OCI-LY1 (cell line): ENCODE data around the gene MYH7B.

Experiments used
- H2AFZ ChIP-seq: fragments of 200-600 bp; sonication (generic), shearing (Covaris generic); 2 replicates; pipeline ENCODE4 v1.6.0; 2014; ENCODE audit warnings: antibody characterized with exemption, mild to moderate bottlenecking, low read length
- H3F3A ChIP-seq: fragments of 200-600 bp; sonication (generic), shearing (Covaris generic); 2 replicates; pipeline ENCODE4 v1.6.0; 2014; ENCODE audit warnings: mild to moderate bottlenecking, antibody characterized with exemption, low read length, moderate library complexity; ENCODE audit not compliant: insufficient read depth
- H3K27ac ChIP-seq: fragments of 200-600 bp; sonication (generic); 2 replicates; pipeline ENCODE4 v1.5.1; 2014; ENCODE audit warnings: low read length, mixed run types, mild to moderate bottlenecking, low read depth; ENCODE audit not compliant: poor library complexity, severe bottlenecking
- H3K27me3 ChIP-seq: fragments of 200-600 bp; sonication (generic); 2 replicates; pipeline ENCODE4 v1.6.0; 2014; ENCODE audit warnings: antibody characterized with exemption, mild to moderate bottlenecking, low read length, moderate library complexity; ENCODE audit not compliant: insufficient read depth
- H3K36me3 ChIP-seq: fragments of 200-600 bp; sonication (generic); 2 replicates; pipeline ENCODE4 v1.6.1; 2014; ENCODE audit warnings: mild to moderate bottlenecking, antibody characterized with exemption, low read length, moderate library complexity, mixed read lengths; ENCODE audit not compliant: insufficient read depth
- H3K4me1 ChIP-seq: fragments of 200-600 bp; sonication (generic); 2 replicates; pipeline ENCODE4 v1.5.1; 2014; ENCODE audit warnings: mild to moderate bottlenecking, low read length, moderate library complexity; ENCODE audit not compliant: insufficient read depth, severe bottlenecking
- H3K4me2 ChIP-seq: fragments of 200-600 bp; sonication (generic), shearing (Covaris generic); 2 replicates; pipeline ENCODE4 v1.6.1; 2014; ENCODE audit warnings: low read length
- H3K4me3 ChIP-seq: fragments of 200-600 bp; sonication (generic); 2 replicates; pipeline ENCODE4 v1.5.1; 2014; ENCODE audit warnings: low read length, low read depth, mild to moderate bottlenecking, mixed read lengths; ENCODE audit not compliant: poor library complexity, severe bottlenecking
- H3K79me2 ChIP-seq: fragments of 200-600 bp; shearing (Covaris generic); 2 replicates; pipeline ENCODE4 v1.6.1; 2016; ENCODE audit warnings: mixed run types, low read length, mixed read lengths; ENCODE audit not compliant: insufficient read depth
- H3K9ac ChIP-seq: fragments of 200-600 bp; sonication (generic), shearing (Covaris generic); 2 replicates; pipeline ENCODE4 v1.6.1; 2014; ENCODE audit warnings: mild to moderate bottlenecking, low read length, mixed read lengths
- H3K9me2 ChIP-seq: fragments of 200-600 bp; sonication (generic), shearing (Covaris generic); 2 replicates; pipeline ENCODE4 v1.6.1; 2014; ENCODE audit warnings: low read depth, mild to moderate bottlenecking, low read length, mixed read lengths
- H3K9me3 ChIP-seq: fragments of 200-600 bp; shearing (Covaris generic); 2 replicates; pipeline ENCODE4 v1.6.1; 2014; ENCODE audit warnings: low read length, mixed read lengths
- H4K20me1 ChIP-seq: fragments of 200-600 bp; sonication (generic), shearing (Covaris generic); 2 replicates; pipeline ENCODE4 v1.6.0; 2016; ENCODE audit warnings: mild to moderate bottlenecking, low read length; ENCODE audit not compliant: insufficient read depth
- CTCF ChIP-seq: fragments of 200-600 bp; sonication (generic), shearing (Covaris generic); IDR thresholded peaks from 2 replicates; pipeline ENCODE4 v1.5.1; 2017; ENCODE audit warnings: mild to moderate bottlenecking, antibody characterized with exemption, low read length, moderate library complexity, mixed read lengths
- EZH2 ChIP-seq: fragments of 200-600 bp; sonication (generic), shearing (Covaris generic); IDR thresholded peaks from 2 replicates; pipeline ENCODE4 v1.8.0; 2017; ENCODE audit warnings: borderline replicate concordance, mixed run types, mild to moderate bottlenecking, antibody characterized with exemption, low read length, moderate library complexity, mixed read lengths

MYH7B gene

DNA sequence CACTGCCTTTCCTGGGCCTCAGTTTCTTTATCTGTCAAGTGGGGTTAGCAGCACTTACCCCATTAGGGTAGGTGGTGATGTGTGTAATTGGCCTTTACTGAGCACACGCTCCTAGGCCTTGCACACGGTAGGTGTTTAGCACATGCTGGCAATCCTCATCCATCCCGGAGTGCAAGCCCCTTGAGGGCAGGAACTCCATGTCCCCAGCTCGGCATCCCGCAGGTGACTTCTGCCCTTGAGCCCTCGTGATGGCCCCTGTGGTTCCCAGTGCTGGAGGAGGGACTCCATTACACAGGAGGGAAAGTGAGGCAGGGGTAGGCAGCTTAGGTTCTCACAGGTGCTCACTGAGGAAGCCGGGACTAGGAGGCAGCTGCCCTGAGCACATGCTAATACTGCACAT, 40.0 kb downstream of the MYH7B start:
- Histone ChIP-seq H3K4me3 (no peak overlapping the region), H3K79me2 (no peaks in the 10 kb centered on the region), H3K9me2 (no peaks in the 10 kb centered on the region), H4K20me1 (no peaks in the 10 kb centered on the region), H3K36me3 (peaks cover 22% of the 10 kb centered on the region), H3F3A (no peaks in the 10 kb centered on the region), H3K27ac (no peak overlapping the region), H3K9ac (no peak overlapping the region), H3K27me3 (no peaks in the 10 kb centered on the region), H3K4me1 (peaks cover 3% of the 10 kb centered on the region), H3K4me2 (no peak overlapping the region), H2AFZ (no peak overlapping the region), H3K9me3 (no peaks in the 10 kb centered on the region)
- TF ChIP-seq CTCF (no peak), EZH2 (no peak)

GRCh38 chr20:34996243-34997028, 40.8 kb downstream of the MYH7B start:
- no peak for TF ChIP-seq EZH2
- no peak for TF ChIP-seq CTCF
- Histone ChIP-seq H3K4me2 (no peak overlapping the region), H3K27me3 (no peaks in the 10 kb centered on the region), H3K4me1 (peaks cover 3% of the 10 kb centered on the region), H3K27ac (no peak overlapping the region), H3K79me2 (no peaks in the 10 kb centered on the region), H3K36me3 (peaks cover 23% of the 10 kb centered on the region), H3K9me2 (no peaks in the 10 kb centered on the region), H3K9ac (no peak overlapping the region), H3K4me3 (no peak overlapping the region), H4K20me1 (no peaks in the 10 kb centered on the region), H2AFZ (no peak overlapping the region), H3F3A (no peaks in the 10 kb centered on the region), H3K9me3 (no peaks in the 10 kb centered on the region)

DNA sequence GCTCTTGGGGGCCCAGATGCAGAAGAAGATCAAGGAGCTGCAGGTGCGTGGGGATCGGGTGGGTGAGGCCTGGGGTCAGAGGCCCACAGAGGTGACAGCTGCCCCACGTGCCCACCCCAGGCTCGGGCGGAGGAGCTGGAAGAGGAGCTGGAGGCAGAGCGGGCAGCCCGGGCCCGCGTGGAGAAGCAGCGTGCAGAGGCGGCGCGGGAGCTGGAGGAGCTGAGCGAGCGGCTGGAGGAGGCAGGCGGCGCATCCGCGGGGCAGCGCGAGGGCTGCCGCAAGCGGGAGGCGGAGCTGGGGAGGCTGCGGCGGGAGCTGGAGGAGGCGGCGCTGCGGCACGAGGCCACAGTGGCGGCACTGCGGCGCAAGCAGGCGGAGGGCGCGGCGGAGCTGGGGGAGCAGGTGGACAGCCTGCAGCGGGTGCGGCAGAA, 41.5 kb downstream of the MYH7B start:
- Histone ChIP-seq H3K4me1 (peaks cover 3% of the 10 kb centered on the region), H3K36me3 (peaks cover 28% of the 10 kb centered on the region), H3K79me2 (no peaks in the 10 kb centered on the region), H3K9me3 (no peaks in the 10 kb centered on the region), H3K4me3 (no peak overlapping the region), H3K4me2 (no peak overlapping the region; the same call in 1 of the 2 replicates), H3K27ac (no peak overlapping the region), H3K9me2 (no peaks in the 10 kb centered on the region), H3K27me3 (no peaks in the 10 kb centered on the region), H2AFZ (no peak overlapping the region), H4K20me1 (no peaks in the 10 kb centered on the region), H3F3A (no peaks in the 10 kb centered on the region), H3K9ac (no peak overlapping the region)
- TF ChIP-seq CTCF = no peak
